ENCODE data around the gene MAP9. TPM values are rescaled to one million over a fixed set of nuclear protein-coding genes. Genes with fewer than 3 reads are reported as not detected.
"Not testable (repeated sequence)": the region's sequence is repeated elsewhere in the genome, so short reads cannot be mapped to it uniquely, and the experiment has no call there.

Gene MAP9
- 10 to 100 TPM; 22.8 to 69.6 TPM for total RNA-seq
- 10 to 100 TPM; 21.5 to 38.0 TPM for polyA plus RNA-seq (ENCODE audit: insufficient read length in 2 of 2)
- long read RNA-seq, donor 1, partial matches to known transcripts: 0 of 1 reads
- long read RNA-seq, donor 1, other reads (novel, unspliced or antisense): 0 of 1 reads
- long read RNA-seq, donor 2, partial matches to known transcripts: 0 of 4 reads
- long read RNA-seq, donor 2, other reads (novel, unspliced or antisense): 0 of 4 reads
- long read RNA-seq, donor 3, transcript MAP9-206 (4 exons, 728 nt): major isoform, 5 of 5 reads
- long read RNA-seq, donor 3, partial matches to known transcripts: 0 of 5 reads
- long read RNA-seq, donor 3, other reads (novel, unspliced or antisense): 0 of 5 reads
- long read RNA-seq, donor 4, partial matches to known transcripts: 0 of 3 reads
- long read RNA-seq, donor 4, other reads (novel, unspliced or antisense): 0 of 3 reads

GRCh38 chr4:155376387-155377268, at the start of gene MAP9:
Gene MAP9 (minus strand): TSS chr4:155376965. CDS start chr4:155375850, 1,115 bp downstream.
- 1% methylated on average over 64 of the region's 66 CpGs for whole genome bisulfite sequencing (ENCODE audit: insufficient coverage)
- H3K27ac ChIP-seq (ENCODE audit: low read depth, low read length): peak within 1 kb of the TSS; percentile 67
- no peaks in the 10 kb centered on the region for H3K27me3 ChIP-seq (ENCODE audit: control insufficient read depth, insufficient read depth, low read length)
- H3K4me1 ChIP-seq (ENCODE audit: control insufficient read depth, insufficient read depth, low read length): no peaks in the 10 kb centered on the region
- no peaks in the 10 kb centered on the region for H3K36me3 ChIP-seq (ENCODE audit: control insufficient read depth, insufficient read depth, low read length)
- DNase-seq (ENCODE audit: low read depth in 4 of 6, low spot score in 6 of 6): peak; percentile 86 to 100 (median 96)
- H3K4me3 ChIP-seq (ENCODE audit: low read depth, low read length): peak within 1 kb of the TSS; percentile 92
- H3K9me3 ChIP-seq (ENCODE audit: control insufficient read depth, insufficient read depth, low read length): no peaks in the 10 kb centered on the region

GRCh38 chr4:155424778-155425177, 48.0 kb upstream of the MAP9 start:
- H3K36me3 ChIP-seq (ENCODE audit: control insufficient read depth, insufficient read depth, low read length); H3K27ac ChIP-seq (ENCODE audit: low read depth, low read length); H3K4me1 ChIP-seq (ENCODE audit: control insufficient read depth, insufficient read depth, low read length); H3K9me3 ChIP-seq (ENCODE audit: control insufficient read depth, insufficient read depth, low read length); H3K4me3 ChIP-seq (ENCODE audit: low read depth, low read length); H3K27me3 ChIP-seq (ENCODE audit: control insufficient read depth, insufficient read depth, low read length); DNase-seq (ENCODE audit: low read depth in 4 of 6, low spot score in 6 of 6): not testable (repeated sequence)
- WGBS (ENCODE audit: insufficient coverage): 100% methylated on average over 1 of the region's 11 CpGs

- DNase-seq (ENCODE audit: low read depth in 4 of 6, low spot score in 6 of 6): no peak
Measured at GRCh38 chr4:155423671-155424070, 46.9 kb upstream of the MAP9 start.

GRCh38 chr4:155419266-155419665, 42.5 kb upstream of the MAP9 start:
- no peaks in the 10 kb centered on the region for H3K36me3 ChIP-seq (ENCODE audit: control insufficient read depth, insufficient read depth, low read length)
- no peak for DNase-seq (ENCODE audit: low read depth in 4 of 6, low spot score in 6 of 6)

More at GRCh38 chr4:155423671-155424070, 46.9 kb upstream of the MAP9 start:
- no CpG with 5 or more reads among the region's 1 CpG for WGBS (ENCODE audit: insufficient coverage)
- H3K9me3 ChIP-seq (ENCODE audit: control insufficient read depth, insufficient read depth, low read length): peaks cover 6% of the 10 kb centered on the region
- no peak overlapping the region for H3K27ac ChIP-seq (ENCODE audit: low read depth, low read length)
- no peaks in the 10 kb centered on the region for H3K27me3 ChIP-seq (ENCODE audit: control insufficient read depth, insufficient read depth, low read length)
- H3K4me1 ChIP-seq (ENCODE audit: control insufficient read depth, insufficient read depth, low read length): no peaks in the 10 kb centered on the region
- no peaks in the 10 kb centered on the region for H3K36me3 ChIP-seq (ENCODE audit: control insufficient read depth, insufficient read depth, low read length)
- H3K4me3 ChIP-seq (ENCODE audit: low read depth, low read length): no peak overlapping the region

GRCh38 chr4:155415662-155416061, 38.9 kb upstream of the MAP9 start:
- no peaks in the 10 kb centered on the region for H3K27me3 ChIP-seq (ENCODE audit: control insufficient read depth, insufficient read depth, low read length)
- no peak overlapping the region for H3K4me3 ChIP-seq (ENCODE audit: low read depth, low read length)
- DNase-seq (ENCODE audit: low read depth in 4 of 6, low spot score in 6 of 6): no peak
- H3K27ac ChIP-seq (ENCODE audit: low read depth, low read length): no peak overlapping the region
- H3K36me3 ChIP-seq (ENCODE audit: control insufficient read depth, insufficient read depth, low read length): no peaks in the 10 kb centered on the region
- no peaks in the 10 kb centered on the region for H3K9me3 ChIP-seq (ENCODE audit: control insufficient read depth, insufficient read depth, low read length)
- no peaks in the 10 kb centered on the region for H3K4me1 ChIP-seq (ENCODE audit: control insufficient read depth, insufficient read depth, low read length)

More at GRCh38 chr4:155419266-155419665, 42.5 kb upstream of the MAP9 start:
- Histone ChIP-seq H3K9me3 (ENCODE audit: control insufficient read depth, insufficient read depth, low read length) (peaks cover 2% of the 10 kb centered on the region), H3K4me3 (ENCODE audit: low read depth, low read length) (no peak overlapping the region), H3K4me1 (ENCODE audit: control insufficient read depth, insufficient read depth, low read length) (no peaks in the 10 kb centered on the region), H3K27me3 (ENCODE audit: control insufficient read depth, insufficient read depth, low read length) (no peaks in the 10 kb centered on the region), H3K27ac (ENCODE audit: low read depth, low read length) (no peak overlapping the region)
- no CpG with 5 or more reads among the region's 4 CpGs for WGBS (ENCODE audit: insufficient coverage)

GRCh38 chr4:155413451-155413850, 36.7 kb upstream of the MAP9 start:
- no CpG with 5 or more reads among the region's 1 CpG for WGBS (ENCODE audit: insufficient coverage)
- Histone ChIP-seq H3K9me3 (ENCODE audit: control insufficient read depth, insufficient read depth, low read length) (no peaks in the 10 kb centered on the region), H3K27me3 (ENCODE audit: control insufficient read depth, insufficient read depth, low read length) (no peaks in the 10 kb centered on the region), H3K4me3 (ENCODE audit: low read depth, low read length) (no peak overlapping the region), H3K27ac (ENCODE audit: low read depth, low read length) (no peak overlapping the region), H3K4me1 (ENCODE audit: control insufficient read depth, insufficient read depth, low read length) (no peaks in the 10 kb centered on the region), H3K36me3 (ENCODE audit: control insufficient read depth, insufficient read depth, low read length) (no peaks in the 10 kb centered on the region)
- no peak for DNase-seq (ENCODE audit: low read depth in 4 of 6, low spot score in 6 of 6)

GRCh38 chr4:155411546-155411945, 34.8 kb upstream of the MAP9 start:
- no peaks in the 10 kb centered on the region for H3K27me3 ChIP-seq (ENCODE audit: control insufficient read depth, insufficient read depth, low read length)
- no peak overlapping the region for H3K27ac ChIP-seq (ENCODE audit: low read depth, low read length)
- H3K4me3 ChIP-seq (ENCODE audit: low read depth, low read length): no peak overlapping the region
- WGBS (ENCODE audit: insufficient coverage): no CpG with 5 or more reads among the region's 2 CpGs
- H3K36me3 ChIP-seq (ENCODE audit: control insufficient read depth, insufficient read depth, low read length): no peaks in the 10 kb centered on the region
- DNase-seq (ENCODE audit: low read depth in 4 of 6, low spot score in 6 of 6): no peak
- H3K4me1 ChIP-seq (ENCODE audit: control insufficient read depth, insufficient read depth, low read length): no peaks in the 10 kb centered on the region
- H3K9me3 ChIP-seq (ENCODE audit: control insufficient read depth, insufficient read depth, low read length): no peaks in the 10 kb centered on the region

- DNase-seq (ENCODE audit: low read depth in 4 of 6, low spot score in 6 of 6): no peak
- no peak overlapping the region for H3K27ac ChIP-seq (ENCODE audit: low read depth, low read length)
- no CpG with 5 or more reads among the region's 1 CpG for WGBS (ENCODE audit: insufficient coverage)
Measured at GRCh38 chr4:155408796-155409195, 32.0 kb upstream of the MAP9 start.

GRCh38 chr4:155407480-155407879, 30.7 kb upstream of the MAP9 start:
- WGBS (ENCODE audit: insufficient coverage): no CpG with 5 or more reads among the region's 1 CpG
- DNase-seq (ENCODE audit: low read depth in 4 of 6, low spot score in 6 of 6): no peak
- no peak overlapping the region for H3K27ac ChIP-seq (ENCODE audit: low read depth, low read length)
- no peak overlapping the region for H3K4me3 ChIP-seq (ENCODE audit: low read depth, low read length)
- H3K4me1 ChIP-seq (ENCODE audit: control insufficient read depth, insufficient read depth, low read length): no peaks in the 10 kb centered on the region
- H3K27me3 ChIP-seq (ENCODE audit: control insufficient read depth, insufficient read depth, low read length): no peaks in the 10 kb centered on the region
- no peaks in the 10 kb centered on the region for H3K9me3 ChIP-seq (ENCODE audit: control insufficient read depth, insufficient read depth, low read length)
- H3K36me3 ChIP-seq (ENCODE audit: control insufficient read depth, insufficient read depth, low read length): no peaks in the 10 kb centered on the region

More at GRCh38 chr4:155408796-155409195, 32.0 kb upstream of the MAP9 start:
- Histone ChIP-seq H3K36me3 (ENCODE audit: control insufficient read depth, insufficient read depth, low read length) (no peaks in the 10 kb centered on the region), H3K27me3 (ENCODE audit: control insufficient read depth, insufficient read depth, low read length) (no peaks in the 10 kb centered on the region), H3K9me3 (ENCODE audit: control insufficient read depth, insufficient read depth, low read length) (no peaks in the 10 kb centered on the region), H3K4me3 (ENCODE audit: low read depth, low read length) (no peak overlapping the region), H3K4me1 (ENCODE audit: control insufficient read depth, insufficient read depth, low read length) (no peaks in the 10 kb centered on the region)

Measured in spinal cord (tissue), 10 donors.